Activated CD8-positive, alpha-beta T cell treated with anti-CD3 and anti-CD28 coated beads for 36 hours (primary cell): ENCODE results near the gene CDK5RAP2. TPM values are rescaled to one million over a fixed set of nuclear protein-coding genes. Genes with fewer than 3 reads are reported as not detected.

Experiments used
- ATAC-seq: fragments of 200-7000 bp; cut with Tn5 transposase; one replicate; pipeline ENCODE4 v1.10.0; 2021; ENCODE audit warnings: mild to moderate bottlenecking, moderate library complexity
- CTCF ChIA-PET: fragments of 350-600 bp; sonication (Branson Sonifier 250); formaldehyde crosslinking; loops from one replicate; lab custom pipeline; 2021; ENCODE audit warnings: antibody characterized with exemption; lab: Charles Lee
- POLR2A ChIA-PET: fragments of 350-600 bp; sonication (Branson Sonifier 250); formaldehyde crosslinking; loops from one replicate; lab custom pipeline; 2021; ENCODE audit warnings: antibody characterized with exemption; lab: Charles Lee
- DNase-seq: peaks from one replicate; pipeline ENCODE4 v3.0.0-alpha.2; 2020
- H3K27ac Mint-ChIP-seq: one replicate; pipeline ENCODE4 v1.8.0; 2021; ENCODE audit warnings: mild to moderate bottlenecking, mixed read lengths
- H3K27me3 Mint-ChIP-seq: one replicate; pipeline ENCODE4 v1.8.0; 2021; ENCODE audit warnings: mixed read lengths
- H3K36me3 Mint-ChIP-seq: one replicate; pipeline ENCODE4 v1.8.0; 2021; ENCODE audit warnings: low read depth, mixed read lengths
- H3K4me1 Mint-ChIP-seq: one replicate; pipeline ENCODE4 v1.8.0; 2021; ENCODE audit warnings: low read depth, mixed read lengths
- H3K4me3 Mint-ChIP-seq: one replicate; pipeline ENCODE4 v1.8.0; 2021; ENCODE audit warnings: mild to moderate bottlenecking, moderate library complexity, mixed read lengths
- H3K9me3 Mint-ChIP-seq: one replicate; pipeline ENCODE4 v1.8.0; 2021; ENCODE audit warnings: mixed read lengths
- CTCF ChIP-seq: fragments of 200-600 bp; IDR thresholded peaks from one replicate; pipeline ENCODE4 v1.8.0; 2022; ENCODE audit warnings: antibody characterized with exemption, mild to moderate bottlenecking
- intact Hi-C: fragments of 100-400 bp; cut with micrococcal nuclease; formaldehyde crosslinking; loops from one replicate; pipeline ENCODE4 v1.10.0; 2022
- total RNA-seq, 2 experiments: library from RNA; stranded (reverse); gene quantifications; one replicate each; pipeline ENCODE4 v1.2.3, GENCODE V29; 2021

The CDK5RAP2 gene
- total RNA-seq, 2 experiments from 2014 or later, result 61.5 to 67.6 TPM

GRCh38 chr9:120363697-120364096 is 216.3 kb downstream of the CDK5RAP2 start:
- CTCF ChIA-PET, result no interaction called here
- ATAC-seq (no peak), DNase-seq (no peak)
- Mint-ChIP-seq H3K4me1 (no peaks in the 10 kb centered on the region), H3K27me3 (peaks cover 1% of the 10 kb centered on the region), H3K36me3 (no peaks in the 10 kb centered on the region), H3K4me3 (no peak overlapping the region), H3K27ac (no peak overlapping the region), H3K9me3 (peaks cover 2% of the 10 kb centered on the region)
- intact Hi-C loops, result no loop called here
- POLR2A ChIA-PET, result no interaction called here
- no peak for TF ChIP-seq CTCF

DNA sequence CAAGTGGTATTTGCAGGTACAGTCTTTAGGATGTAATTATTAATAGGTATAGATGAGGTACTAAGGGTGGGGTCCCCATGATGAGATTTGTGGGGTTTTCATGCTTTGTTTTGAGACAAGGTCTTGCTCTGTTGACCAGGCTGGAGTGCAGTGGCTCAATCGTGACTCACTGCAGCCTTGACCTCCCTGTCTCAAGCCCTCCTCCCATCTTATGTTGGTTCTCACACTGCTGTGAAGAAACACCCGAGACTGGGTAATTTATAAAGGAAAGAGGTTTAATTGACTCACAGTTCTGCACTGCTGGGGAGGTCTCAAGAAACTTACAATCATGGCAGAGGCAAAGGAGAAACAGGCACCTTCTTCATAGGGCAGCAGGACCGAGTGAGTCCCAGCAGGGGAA is 217.5 kb downstream of the CDK5RAP2 start:
- intact Hi-C loops, result no loop called here
- H3K36me3 Mint-ChIP-seq, result no peaks in the 10 kb centered on the region
- DNase-seq, result no peak
- TF ChIP-seq CTCF, result no peak
- H3K27ac Mint-ChIP-seq, result no peak overlapping the region
- H3K9me3 Mint-ChIP-seq, result peaks cover 2% of the 10 kb centered on the region
- H3K27me3 Mint-ChIP-seq, result peaks cover 1% of the 10 kb centered on the region
- POLR2A ChIA-PET, result no interaction called here
- no peaks in the 10 kb centered on the region for H3K4me1 Mint-ChIP-seq
- CTCF ChIA-PET, result no interaction called here
- ATAC-seq, result no peak
- H3K4me3 Mint-ChIP-seq, result no peak overlapping the region

GRCh38 chr9:120361551-120361950 is 218.4 kb downstream of the CDK5RAP2 start:
- no peak for ATAC-seq
- Mint-ChIP-seq H3K4me1 (no peaks in the 10 kb centered on the region), H3K9me3 (peaks cover 2% of the 10 kb centered on the region), H3K27me3 (peaks cover 1% of the 10 kb centered on the region), H3K36me3 (no peaks in the 10 kb centered on the region), H3K27ac (no peak overlapping the region), H3K4me3 (no peak overlapping the region)
- no peak for TF ChIP-seq CTCF
- ChIA-PET POLR2A (no interaction called here), CTCF (no interaction called here)
- intact Hi-C loops, result no loop called here
- DNase-seq, result no peak

- no peak overlapping the region for H3K4me3 Mint-ChIP-seq
- POLR2A ChIA-PET, result no interaction called here
- CTCF ChIA-PET, result no interaction called here
Observed at GRCh38 chr9:120360510-120360909, 219.5 kb downstream of the CDK5RAP2 start.

DNA sequence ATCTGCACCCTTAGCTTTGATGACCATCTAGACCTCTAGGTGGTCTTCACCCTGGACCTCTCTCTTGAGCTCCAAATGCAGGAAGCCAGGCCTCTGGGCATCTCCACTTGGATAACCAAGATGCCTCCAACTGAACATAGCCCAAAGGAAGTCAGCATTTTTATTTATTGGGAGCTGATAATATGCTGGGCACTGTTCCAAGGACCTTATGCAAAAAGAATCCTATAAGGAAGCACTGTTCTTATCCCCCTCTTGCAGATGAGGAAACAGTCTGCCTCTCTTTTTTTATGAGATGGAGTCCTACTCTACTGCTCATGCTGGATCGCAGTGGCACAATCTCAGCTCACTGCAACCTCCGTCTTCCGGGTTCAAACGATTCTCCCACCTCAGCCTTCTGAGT is 219.9 kb downstream of the CDK5RAP2 start:
- no peak for DNase-seq
- H3K4me3 Mint-ChIP-seq, result no peak overlapping the region
- ATAC-seq, result no peak
- TF ChIP-seq CTCF, result no peak
- no peak overlapping the region for H3K27ac Mint-ChIP-seq
- CTCF ChIA-PET, result no interaction called here
- intact Hi-C loops, result no loop called here
- peaks cover 2% of the 10 kb centered on the region for H3K36me3 Mint-ChIP-seq
- POLR2A ChIA-PET, result no interaction called here
- H3K4me1 Mint-ChIP-seq, result no peaks in the 10 kb centered on the region
- peaks cover under 1% of the 10 kb centered on the region for H3K9me3 Mint-ChIP-seq
- H3K27me3 Mint-ChIP-seq, result peaks cover 1% of the 10 kb centered on the region

More at GRCh38 chr9:120360510-120360909, 219.5 kb downstream of the CDK5RAP2 start:
- ATAC-seq (no peak), DNase-seq (no peak)
- Mint-ChIP-seq H3K9me3 (peaks cover 2% of the 10 kb centered on the region), H3K27ac (no peak overlapping the region), H3K36me3 (peaks cover 2% of the 10 kb centered on the region), H3K4me1 (no peaks in the 10 kb centered on the region), H3K27me3 (peaks cover 1% of the 10 kb centered on the region)
- TF ChIP-seq CTCF, result no peak
- intact Hi-C loops, result no loop called here
